Dermis blood vessel endothelial cell (primary cell): ENCODE data around the gene C4BPB. TPM values are rescaled to one million over a fixed set of nuclear protein-coding genes. Genes with fewer than 3 reads are reported as not detected.
A peak's percentile ranks its signal among the peaks of the same experiment; 100 is the strongest.
"Not testable (repeated sequence)": the region's sequence is repeated elsewhere in the genome, so short reads cannot be mapped to it uniquely, and the experiment has no call there.

ENCODE experiments used
- DNase-seq: peaks from one replicate; pipeline ENCODE4 v3.0.0; 2010
- total RNA-seq: library from RNA; depleted of rRNA; stranded (reverse); fragments of >200 nt; gene quantifications from 2 replicates; pipeline ENCODE4 v1.2.3, GENCODE V29; 2014

C4BPB gene, protein sequence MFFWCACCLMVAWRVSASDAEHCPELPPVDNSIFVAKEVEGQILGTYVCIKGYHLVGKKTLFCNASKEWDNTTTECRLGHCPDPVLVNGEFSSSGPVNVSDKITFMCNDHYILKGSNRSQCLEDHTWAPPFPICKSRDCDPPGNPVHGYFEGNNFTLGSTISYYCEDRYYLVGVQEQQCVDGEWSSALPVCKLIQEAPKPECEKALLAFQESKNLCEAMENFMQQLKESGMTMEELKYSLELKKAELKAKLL
- 0.34 TPM in 1 of 2 replicates, not detected in the other for total RNA-seq

DNA sequence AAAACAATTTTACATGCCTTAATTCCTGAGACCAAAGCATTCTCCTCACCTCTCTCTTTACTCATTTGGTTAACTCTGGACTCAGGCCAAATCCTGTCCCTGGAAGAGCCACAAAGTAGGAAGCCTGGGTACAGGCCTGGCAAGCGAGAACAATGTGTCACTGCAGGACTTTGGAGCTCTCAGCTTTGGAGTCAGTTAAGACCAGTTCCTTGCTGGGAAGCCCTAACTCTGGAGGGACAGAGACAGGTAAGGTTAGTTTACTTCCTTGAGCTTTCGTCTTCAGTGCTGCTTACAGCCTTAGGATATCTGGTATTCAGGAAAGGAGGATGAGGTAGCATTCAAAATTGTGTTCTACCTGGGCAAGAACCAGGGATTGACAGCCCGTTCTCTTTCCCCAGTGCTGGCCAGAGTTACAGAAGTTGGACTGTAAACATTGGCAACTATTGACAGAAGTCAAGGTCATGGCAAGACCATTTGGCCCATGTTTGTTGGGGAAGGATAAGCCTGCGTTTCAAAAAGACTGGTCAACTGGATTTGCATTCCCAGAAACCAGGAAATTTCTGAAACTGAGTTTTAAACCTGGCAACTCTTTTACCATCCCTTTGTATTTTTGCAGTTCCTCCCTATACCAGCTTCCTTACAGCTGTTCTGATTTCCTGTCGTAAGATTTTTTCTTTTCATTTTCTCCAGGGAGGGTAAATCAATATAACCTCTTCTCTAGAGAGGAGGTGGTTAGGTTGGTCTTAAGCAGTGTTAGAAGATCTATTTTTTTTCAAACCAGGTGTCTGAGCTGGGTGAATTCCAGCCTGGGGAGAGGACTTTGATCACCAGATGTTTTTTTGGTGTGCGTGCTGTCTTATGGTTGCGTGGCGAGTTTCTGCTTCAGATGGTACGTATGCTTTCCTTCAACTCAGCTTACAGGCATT is at the start of gene C4BPB:
TSS of gene C4BPB (plus strand) at position 160 of the 926 bp plus-strand sequence. CDS start at position 832, 672 bp downstream.
- no peak for DNase-seq

DNA sequence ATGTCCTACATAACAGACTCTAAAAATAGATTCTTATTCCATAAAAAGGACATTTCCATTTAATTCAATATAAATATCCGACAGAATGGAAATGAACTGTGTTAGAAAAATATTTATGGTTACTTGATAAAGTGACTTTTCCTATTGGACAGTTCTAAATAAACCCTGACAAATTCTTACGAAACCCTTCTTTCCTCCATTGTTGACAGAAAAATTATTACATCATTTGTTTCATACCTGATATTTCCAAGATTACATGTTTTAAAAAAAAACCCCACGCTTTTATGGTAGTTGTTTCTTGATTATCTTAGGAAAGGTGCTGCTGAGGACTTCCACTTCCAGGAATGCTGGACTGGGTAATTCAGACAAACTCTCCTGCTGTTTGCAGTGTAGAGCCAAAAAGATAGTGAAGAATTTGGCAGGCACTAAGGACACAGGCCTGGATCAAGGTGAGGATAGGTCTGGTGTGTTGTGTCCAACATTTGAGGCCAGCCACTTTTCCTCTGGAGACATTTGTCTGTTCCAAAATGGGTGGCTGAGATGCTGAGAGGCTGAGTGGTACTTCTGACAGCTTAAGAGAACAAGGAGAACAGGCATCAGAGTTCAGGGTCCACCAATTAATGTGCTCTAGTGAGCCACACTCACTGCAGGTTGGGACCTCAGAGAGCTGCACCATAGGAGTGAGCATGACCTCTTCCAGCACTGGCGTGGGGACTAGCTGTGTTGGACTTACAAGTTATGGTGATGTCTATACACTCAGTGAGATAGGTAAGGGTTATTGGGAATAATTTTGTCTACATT is 49.1 kb upstream of the C4BPB start:
- no peak for DNase-seq

DNA sequence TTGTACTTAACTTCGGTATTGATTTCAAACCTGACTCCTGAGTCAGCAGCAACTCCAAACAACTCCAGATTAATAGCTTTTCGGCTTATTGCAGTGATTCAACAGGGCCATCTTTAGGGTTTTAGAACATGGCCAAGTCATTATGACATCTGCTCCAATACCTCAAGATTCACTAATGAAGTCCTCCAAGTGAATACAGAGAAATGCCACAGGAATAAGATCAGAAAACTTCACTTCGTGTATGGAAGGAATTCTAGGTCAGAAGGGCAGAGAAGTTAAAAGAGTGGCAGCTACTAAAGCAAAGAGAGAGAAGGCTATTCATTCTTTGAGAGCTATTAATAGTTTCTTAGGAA is 48.5 kb upstream of the C4BPB start:
- no peak for DNase-seq

DNA sequence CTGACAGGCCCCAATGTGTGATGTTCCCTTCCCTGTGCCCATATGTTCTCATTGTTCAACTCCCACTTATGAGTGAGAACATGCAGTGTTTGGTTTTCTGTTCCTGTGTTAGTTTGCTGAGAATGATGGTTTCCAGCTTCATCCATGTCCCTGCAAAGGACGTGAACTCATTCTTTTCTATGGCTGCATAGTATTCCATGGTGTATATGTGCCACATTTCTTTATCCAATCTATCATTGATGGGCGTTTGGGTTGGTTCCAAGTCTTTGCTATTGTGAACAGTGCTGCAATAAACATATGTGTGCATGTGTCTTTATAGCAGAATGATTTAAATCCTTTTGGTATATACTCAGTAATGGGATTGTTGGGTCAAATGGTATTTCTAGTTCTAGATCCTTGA is 47.3 kb upstream of the C4BPB start:
- DNase-seq = not testable (repeated sequence)

DNA sequence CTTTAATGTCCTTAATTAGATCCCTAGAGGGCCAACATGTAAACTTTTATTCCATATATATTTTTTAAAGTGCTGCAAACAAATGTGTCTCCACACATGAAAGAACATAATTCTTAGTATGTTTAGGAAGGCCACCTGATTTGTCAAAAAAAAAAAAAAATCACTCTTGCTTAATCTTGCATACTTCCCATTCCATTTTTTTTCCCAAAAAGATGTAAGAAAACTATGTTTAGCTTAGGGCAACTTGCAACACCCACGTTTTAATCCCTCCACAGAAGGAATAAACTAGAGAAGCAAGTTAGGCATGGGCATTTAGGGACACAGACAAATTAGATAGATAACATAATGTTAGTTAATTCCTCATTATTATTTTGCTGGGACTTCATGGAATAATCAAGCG is 43.2 kb upstream of the C4BPB start:
- DNase-seq = no peak

DNA sequence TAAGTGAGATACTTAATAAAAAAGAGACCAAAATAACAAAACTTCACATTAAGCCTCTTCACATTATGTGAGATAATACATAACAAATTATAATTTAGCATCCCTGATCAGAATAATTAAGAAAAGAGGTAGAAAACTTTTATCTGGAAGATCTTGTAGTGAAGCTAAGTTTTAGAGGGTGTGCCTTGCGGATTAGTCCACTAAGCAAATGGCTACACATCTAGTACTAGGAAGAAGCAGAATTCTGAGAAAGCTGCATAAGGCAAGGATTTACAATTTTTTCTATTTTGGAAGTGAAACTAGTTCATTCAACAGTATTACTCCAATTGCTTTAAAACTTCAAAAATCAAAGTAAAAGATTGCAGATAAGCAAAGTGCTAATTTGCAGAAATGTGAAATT is 41.2 kb upstream of the C4BPB start:
- DNase-seq = no peak

DNA sequence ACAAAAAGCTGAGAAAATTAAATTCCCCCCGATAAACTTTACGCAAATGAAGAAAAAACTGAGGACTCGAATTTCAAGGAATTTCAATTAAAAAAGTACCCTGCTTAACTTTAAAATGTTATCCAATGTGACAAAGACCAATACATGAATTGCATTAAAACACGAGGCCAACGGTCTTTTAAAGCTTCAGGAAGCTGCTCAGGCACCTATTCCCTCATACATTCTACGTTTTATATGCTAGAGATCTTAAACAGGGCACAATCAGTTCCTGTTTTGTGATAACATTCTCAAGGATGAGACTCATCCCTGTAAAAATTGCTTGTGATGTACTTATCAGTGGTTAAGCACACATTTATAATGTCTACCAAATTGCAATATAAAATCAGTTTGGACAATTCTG is 40.6 kb upstream of the C4BPB start:
- DNase-seq = no peak

DNA sequence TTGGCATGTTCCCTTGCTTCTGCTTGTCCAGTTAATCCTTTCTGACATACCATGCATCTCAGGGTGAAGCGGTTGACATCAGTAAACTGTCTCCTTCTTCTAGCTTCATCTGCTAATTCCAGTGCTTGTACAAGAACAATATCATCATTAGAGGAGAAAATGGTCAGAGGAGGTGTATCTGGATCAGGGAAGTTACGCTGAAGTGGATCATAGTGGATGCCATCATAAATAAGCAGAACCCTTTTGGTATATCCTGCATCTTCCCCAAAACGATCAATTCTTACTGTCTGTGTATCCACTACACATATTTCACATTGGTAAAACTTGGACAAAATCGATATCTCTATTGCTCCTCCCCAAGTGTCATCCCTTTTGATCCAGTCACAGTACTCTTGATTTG is 39.6 kb upstream of the C4BPB start:
- DNase-seq = no peak

DNA sequence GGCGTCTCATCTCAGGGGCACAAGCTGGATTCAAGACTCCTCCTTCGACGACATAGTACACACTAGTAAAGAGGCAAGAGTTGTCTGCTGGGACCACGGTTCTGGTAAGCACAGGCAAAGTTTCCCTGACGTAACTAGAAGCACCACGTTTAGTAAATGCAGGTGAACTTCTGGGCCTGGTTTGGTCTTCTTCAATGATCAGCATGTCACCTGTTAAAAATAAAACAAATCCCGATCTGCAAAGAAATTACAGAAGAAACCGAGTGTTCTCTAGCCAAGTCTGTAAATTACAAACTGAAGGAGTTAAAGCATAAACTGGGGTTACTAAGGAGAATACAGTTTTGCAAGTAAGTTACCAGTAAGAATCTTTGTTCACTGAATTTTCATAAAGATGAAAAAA is 39.1 kb upstream of the C4BPB start:
- no peak for DNase-seq

DNA sequence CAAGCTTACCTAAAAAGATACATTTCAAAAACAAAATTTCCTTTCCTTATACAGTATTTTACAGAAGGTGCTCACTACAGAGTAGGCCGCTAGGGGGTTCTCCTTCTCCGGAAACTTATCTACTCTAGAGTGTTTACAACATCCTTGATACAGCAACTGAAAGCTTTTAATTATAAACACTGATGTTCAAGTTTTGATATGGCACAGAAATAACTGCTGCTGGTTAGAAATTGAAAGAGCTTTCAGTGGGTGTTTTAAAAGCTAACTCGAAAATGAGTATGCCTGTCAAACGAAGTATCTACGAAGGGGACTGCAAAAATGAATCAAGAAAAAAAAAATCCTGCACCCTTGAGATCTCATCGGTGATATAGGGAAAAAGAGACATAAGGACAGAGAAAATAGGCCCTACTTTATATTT is 38.7 kb upstream of the C4BPB start:
- peak; percentile 73 for DNase-seq

DNA sequence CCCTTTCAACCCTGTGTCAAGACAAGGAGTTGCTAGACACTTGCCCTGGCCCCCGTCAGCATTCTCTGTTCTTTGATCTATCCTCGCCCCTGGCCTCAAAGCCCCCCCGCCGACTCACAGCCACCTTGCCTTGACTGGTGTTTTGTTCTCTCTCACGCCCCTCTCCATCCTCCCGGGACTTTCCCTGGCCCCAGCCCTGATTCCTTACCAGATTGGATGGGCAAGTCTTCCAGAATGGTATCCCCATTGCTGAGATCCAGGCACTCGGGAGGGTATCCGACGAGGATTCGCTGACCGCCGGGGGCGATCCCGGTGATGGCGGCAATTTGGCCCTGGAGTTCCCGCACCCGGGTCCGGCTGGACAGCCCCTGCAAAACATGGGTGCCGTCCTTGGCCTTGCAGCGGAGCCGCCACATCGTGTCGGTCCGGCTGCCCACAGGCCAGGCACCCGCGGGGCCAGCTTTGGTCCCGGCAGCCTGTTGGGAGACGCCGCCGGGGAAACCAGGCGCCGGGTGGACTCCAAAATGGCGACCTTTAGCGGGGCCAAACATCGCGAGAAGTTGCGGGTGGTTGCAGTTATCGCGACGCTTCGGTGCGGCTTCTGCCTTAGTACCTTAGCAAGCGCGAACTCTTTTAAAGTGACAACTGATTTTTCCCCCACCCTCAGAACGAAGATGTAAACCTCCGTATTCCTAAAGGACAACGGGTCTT is 38.0 kb upstream of the C4BPB start:
- peak; percentile 94 for DNase-seq

DNA sequence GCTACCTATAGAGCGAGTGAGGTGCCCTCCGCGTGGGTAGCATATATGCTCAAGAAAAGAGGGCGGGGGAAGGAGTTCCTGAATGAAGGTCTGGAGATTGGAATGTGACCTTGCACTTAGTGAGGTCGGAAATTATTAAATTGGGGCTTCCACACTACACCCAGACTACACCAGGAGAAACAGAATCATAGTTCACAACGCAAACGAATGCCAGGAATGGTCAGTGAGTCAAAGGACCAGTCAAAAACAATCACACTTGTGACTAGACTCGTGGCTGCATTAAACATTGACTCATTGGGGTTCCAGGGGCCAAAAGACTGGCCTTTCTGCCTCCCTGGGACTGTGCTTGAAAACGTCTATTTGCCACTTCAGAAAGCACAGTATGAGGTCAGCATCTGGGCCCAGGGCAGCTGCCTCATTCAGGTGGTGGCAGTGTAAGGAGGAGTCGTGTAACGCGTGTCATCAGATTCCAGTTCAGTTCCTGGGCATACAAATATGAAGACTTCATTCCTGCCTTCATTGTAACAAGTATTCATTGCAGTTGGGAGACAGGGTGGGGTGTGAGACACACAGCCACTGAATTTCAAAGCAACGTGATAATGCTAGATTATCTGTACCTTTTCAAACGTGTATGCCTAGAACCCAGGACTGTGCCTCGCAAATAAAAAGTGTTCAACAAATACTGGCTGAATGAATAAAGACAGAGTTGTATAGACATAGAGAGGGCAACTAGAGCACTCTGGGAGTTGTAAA is 37.3 kb upstream of the C4BPB start, which contains the start of gene YOD1:
TSS of gene YOD1 (minus strand) at position 18 of the 753 bp plus-strand sequence. CDS start 178 bp downstream, outside the sequence.
- no peak for DNase-seq

DNA sequence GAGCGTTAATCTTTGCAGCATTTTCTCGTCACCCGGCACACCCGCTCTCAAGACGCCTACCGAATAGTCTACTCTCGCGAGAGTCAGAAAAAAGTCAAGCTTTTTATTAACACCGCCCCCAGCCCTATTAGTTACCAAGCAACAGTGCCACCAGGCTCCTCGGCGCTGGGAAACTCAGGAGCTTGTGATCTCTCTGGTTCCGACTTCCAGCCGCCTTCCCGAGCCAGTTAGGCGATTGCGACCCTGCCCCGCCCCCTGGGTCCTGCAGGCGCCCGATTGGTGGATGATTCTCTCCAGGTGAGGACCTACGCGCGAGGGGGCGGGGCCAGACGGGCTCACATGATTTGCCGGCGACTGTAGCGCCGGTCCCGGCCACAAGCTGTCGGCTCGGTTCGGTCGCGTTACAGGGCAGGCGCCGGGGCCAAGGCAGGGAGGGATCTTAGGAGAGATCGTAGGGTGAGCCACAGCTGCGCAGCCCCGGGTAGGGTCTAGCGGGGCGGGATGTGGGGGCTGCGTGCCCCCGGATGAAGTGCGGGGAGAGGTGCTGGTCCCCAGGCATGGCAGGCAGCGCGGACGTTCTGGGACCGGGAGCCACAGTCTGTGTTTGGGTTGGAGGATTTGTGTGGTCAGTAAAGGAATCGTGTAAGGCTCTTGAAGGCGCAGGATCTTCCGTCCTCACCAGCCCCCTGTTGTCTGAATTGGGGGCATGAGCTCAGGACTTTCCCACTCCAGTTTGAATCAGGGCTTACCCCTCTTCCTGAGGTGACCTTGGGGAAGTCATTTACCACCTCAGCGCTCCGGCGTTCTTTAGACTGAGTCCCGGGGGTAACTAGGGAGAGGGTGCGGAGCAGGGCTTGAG is 35.5 kb upstream of the C4BPB start, which contains the start of gene PFKFB2:
TSS of gene PFKFB2 (plus strand) at position 365 of the 859 bp plus-strand sequence. CDS start 1,443 bp downstream, outside the sequence.
- peak; percentile 81 for DNase-seq

DNA sequence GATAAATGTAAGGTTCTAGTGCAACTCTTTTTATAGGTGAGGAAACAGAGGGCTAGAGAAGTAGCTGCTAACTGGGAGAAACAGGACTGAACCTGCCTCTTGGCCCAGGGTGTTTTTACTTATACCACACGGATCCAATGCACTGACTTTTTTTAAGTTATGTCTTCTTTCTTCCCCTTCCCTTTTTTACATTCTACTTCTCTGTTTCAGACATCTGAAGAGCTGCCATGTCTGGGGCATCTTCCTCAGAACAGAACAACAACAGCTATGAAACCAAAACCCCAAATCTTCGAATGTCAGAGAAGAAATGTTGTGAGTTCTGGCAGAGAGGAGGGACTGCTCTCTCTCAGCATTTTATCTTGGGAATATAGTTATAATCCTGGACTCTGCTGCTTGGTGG is 34.2 kb upstream of the C4BPB start:
- no peak for DNase-seq

DNA sequence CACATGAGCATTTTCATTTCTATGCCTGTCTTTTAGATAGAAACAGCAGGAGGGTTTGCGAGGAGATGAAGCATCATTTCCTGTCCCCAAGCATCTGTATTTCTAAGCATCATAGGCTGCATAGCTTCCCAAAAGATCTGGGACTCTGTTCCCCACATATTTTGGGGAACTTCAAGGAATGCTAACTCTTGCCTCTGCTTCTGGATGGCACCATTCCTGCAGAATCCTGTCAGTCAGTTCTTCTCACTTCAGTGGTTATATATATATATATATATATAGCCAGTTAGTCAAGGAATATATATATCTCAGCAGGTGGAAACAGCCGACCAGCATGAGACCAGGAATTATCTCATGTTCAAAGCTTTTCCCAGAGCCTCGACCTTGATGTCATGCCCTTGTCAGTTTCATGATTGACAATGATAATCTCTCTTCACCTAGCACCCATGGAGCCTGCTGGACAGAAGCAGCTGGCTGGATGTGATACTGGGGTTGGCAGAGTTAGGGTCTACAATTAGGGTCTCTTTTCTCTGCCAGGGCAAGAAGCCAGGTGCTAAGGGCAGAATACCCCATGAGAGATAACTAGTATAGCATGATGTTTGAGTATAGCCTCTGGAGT is 33.2 kb upstream of the C4BPB start:
- DNase-seq = no peak

DNA sequence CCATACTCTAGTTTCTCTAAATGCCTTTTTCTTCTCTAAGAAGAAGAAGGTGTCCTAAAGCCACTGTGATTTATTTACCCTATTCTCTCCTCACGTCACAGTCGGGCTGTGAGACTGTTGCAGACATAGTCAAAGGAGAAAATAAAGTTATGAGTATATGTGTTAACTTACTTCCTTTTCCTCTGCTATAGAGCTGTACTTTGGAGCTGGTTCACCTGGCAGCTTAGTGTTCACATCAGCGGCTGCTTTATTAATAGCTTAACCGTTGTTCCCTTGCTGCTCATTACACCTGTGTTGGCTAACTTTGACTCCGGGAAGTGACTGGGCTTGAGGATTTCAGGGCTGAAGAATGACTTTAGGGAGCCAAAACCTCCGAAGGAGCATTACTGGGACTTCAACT is 32.0 kb upstream of the C4BPB start:
- no peak for DNase-seq

DNA sequence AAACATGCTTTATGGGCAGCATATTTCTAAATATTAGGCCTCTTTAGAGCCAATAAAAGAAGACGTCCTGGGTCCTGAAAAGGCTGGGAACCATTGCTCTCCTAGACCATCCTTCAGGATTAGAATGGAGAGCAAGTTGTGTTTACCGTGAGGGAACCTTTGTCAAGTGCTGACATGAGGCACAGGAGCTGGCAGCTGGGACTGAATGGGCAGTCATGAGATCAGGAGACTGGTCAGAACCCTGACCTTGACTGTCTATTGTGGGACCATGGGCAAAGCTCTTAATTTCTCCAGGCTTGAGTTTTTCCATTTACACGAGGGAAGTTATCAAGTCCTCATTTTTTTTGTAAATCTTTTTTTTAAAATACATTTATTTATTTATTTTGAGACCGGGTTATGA is 30.4 kb upstream of the C4BPB start:
- no peak for DNase-seq

DNA sequence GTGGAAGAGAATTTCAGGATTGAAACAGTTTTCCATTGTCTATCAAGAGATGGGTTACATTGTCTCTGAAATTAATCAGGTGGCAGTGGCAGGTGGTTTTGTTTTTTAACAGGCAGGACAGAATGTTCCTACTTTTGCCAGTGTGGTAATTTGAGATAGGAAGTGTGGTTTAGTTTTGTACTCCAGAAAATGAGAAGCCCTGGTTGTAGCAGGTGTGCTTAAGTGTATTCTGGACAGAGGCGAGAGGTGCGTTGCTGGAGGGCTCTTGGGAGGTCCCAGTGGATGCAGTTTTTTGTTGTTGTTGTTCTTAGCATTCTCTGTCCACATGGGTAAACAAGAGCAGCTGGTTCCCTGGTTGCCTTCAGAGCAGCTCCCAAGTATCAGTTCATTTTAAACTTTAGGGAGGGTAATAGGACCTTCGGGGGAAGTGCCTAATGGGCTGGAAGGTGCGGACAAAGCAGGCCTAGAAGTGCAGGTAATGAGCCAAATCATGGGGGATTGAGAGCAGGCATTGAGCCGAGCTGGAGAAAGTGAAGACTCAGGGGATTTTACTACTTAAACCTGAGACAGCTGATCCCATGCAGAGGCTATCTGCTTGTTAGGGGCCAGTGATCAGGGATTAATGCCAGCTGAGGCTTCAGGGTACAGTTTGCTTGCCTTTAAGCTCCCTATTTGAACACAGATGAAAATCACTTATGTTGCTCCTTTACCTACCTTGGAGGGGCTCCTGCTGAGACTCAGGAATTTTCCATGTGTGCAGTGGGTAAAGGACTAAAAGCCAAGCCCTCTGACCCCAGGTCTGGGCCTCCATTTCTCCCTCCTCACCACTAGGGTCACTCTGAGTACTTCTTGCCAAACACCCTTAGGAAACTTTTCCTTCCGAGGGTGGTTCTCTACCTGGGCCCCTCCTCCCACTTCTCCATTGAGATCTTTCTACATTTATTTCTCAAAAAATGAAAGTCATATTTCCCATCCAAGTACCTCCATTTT is 29.5 kb upstream of the C4BPB start:
- DNase-seq = no peak

DNA sequence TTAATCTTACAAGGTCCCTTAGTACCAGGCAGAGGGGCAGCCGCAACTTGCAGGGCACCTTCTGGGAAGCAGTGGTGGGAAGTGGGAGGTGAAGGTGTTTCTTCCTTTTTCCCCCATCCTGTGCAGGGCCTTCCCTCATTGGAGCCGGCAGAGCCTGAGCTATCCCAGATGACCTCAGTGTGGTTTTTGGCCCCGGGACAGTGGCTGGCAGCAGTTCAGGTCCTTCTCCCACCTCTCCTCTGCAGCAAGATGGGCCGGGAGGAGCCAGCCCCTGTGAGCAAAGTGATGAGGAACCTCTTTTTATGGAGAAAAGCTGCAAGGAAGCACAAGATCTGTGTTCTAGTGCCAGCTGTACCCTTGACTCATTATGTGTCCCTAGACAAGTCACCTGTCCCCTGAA is 28.8 kb upstream of the C4BPB start:
- no peak for DNase-seq
